ENCODE measurements around the gene KCTD17.

The KCTD17 gene

DNA sequence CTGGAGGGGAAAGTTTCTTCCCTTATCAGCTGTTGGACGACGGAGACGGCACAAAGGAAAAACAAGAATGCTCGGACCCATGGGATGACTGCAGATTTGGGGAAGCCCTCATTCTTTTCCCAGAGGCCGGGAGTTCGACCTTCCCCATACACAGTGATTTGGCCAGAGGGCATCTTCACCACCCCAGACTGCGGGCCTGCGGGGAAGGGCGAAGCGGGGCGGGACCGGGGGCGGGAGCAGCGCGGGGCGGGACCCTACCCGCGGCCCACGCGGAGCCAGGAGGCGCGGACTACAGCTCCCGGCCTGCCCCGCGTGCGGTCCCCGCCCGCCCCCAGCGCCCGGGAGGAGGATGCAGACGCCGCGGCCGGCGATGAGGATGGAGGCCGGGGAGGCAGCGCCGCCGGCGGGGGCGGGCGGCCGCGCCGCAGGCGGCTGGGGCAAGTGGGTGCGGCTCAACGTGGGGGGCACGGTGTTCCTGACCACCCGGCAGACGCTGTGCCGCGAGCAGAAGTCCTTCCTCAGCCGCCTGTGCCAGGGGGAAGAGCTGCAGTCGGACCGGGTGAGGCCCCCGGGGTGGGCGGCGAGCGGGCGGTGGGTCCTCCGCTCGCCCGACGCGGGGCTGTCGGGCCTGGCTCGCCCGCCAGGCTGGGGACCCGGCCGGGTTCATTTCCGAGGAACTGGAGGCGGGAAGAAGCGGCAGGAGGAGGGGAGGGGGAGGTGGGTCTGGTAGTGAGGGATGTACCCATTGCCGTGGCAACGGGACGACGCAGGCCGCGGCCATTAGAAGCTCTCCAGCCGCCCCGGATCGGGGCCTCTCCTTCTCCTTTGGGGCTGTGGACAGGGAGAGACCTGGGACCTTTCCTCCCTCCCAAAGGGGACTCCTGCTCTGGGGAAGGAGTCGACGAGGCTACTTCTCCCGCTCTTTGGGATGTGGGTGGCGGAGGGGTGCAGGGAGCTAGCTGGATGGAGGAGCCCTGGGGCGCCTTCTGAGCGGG is at the start of gene KCTD17:
Gene KCTD17, plus strand, starts transcription at position 352 of the 995 bp plus-strand sequence. Its CDS starts 19 bp downstream, at position 371.
- DNase-seq = peak; percentile 76 to 78

DNA sequence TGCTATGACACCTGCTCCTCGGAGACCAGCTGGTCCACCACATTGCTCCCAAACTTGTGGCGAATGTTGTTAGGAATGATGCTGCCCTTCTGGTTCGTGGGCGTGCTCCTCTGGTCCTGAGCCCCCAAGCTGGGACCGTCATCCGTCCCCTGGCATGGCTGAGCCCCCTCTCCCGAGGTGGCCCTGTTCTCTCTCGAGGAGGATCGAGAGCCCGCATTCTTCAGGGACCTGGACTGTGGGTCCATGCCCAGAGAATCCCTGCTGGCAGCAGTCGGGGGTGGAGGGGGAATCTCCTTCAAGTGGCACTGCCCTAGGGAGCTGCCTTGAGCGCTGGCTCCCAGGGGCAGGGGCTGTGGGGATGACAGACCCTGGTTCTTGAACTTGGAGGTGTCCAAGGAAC is 49.7 kb upstream of the KCTD17 start:
- DNase-seq = no peak

DNA sequence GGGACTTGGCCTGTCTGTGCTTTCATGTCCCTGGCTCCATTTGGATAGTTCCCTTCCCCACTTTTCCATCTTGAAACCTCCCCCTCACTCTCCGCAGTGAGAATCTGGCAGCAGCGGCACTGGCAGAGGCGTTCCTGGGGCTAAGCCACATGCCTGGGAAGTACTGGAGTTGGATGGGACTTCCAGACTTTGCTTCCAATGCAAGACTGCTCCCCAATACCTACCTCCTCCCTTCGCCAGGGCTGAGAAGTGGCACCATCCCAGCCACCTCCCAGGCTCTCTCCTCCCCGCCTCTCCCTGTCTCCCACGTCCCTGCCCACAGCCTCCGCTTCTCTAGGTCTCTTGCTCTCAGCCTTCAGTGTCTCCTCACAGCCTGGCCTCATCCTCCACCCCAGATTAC is 48.9 kb upstream of the KCTD17 start:
- DNase-seq = no peak

DNA sequence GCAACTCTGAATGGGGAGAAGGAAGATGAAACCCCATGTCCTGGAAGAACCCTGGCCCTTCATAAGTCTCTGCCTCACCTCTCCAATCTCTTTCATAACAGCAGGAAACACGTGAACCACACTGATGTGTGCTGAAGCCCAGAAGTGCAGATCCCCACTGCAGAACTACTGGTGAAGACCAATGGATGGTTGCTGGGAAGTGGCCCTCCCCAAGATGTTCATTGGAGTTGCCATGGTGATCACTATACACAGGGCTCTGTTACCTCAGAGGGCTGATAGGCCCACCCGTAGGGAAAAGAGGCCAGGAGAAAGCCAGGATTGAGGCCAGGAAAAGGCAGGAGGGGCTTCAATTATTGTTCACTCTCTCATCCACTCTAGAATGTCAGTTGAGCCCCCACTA is 43.9 kb upstream of the KCTD17 start:
- DNase-seq = no peak

GRCh38 chr22:37008365-37008764 is 43.2 kb upstream of the KCTD17 start:
- DNase-seq = no peak

- no peak for DNase-seq
These were observed 42.1 kb upstream of the KCTD17 start for GRCh38 chr22:37009490-37009889.

DNA sequence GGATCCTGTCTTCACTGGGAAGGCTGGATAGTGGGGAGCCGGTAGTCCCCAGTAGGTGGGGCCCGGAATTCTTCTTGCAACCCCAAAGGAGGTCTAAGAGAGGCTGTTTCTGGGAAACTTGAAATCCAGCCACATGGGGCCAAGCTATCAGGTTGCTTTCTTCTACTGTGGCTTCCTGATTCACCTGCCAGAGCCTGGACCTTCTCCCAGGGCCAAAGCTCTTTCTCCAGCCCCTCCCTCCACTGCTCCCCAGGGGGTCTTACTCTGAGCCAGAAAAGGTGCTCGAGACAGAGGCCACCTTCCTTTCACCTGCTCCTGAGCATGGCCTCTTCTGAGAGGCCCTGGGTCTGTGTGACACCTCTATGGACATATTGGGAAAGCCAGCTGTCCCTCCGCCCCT is 41.4 kb upstream of the KCTD17 start:
- DNase-seq = no peak

- no peak for DNase-seq
These were observed 40.6 kb upstream of the KCTD17 start for GRCh38 chr22:37010976-37011375.

- DNase-seq = no peak
These were observed 40.1 kb upstream of the KCTD17 start for GRCh38 chr22:37011472-37011871.

GRCh38 chr22:37012262-37012904 is 39.2 kb upstream of the KCTD17 start:
- DNase-seq = no peak

- no peak for DNase-seq
These were observed 38.6 kb upstream of the KCTD17 start for GRCh38 chr22:37012956-37013355.

DNA sequence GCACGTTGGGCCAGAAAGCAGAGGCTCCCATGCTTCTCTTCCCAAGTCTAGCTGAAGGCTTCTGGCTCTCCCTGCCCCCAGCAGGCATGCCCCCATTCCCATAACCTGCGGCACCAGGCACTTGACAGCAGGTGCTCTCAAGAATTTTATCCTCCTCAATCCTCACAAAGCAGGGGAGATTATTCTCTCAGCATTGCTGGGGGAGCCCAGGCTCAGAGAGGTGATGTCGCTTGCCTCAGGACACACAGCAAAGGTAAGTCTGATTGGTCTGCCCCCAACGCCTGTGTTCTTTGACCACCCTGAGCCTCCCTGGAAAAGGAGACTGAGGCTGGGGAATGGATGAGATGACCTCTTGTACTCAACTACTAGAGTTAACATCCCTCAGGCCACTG is 37.1 kb upstream of the KCTD17 start:
- DNase-seq = no peak

- no peak for DNase-seq
These were observed 36.5 kb upstream of the KCTD17 start for GRCh38 chr22:37014835-37015586.

GRCh38 chr22:37015587-37015878 is 36.0 kb upstream of the KCTD17 start:
- no peak for DNase-seq

GRCh38 chr22:37016134-37016910 is 35.2 kb upstream of the KCTD17 start:
- DNase-seq = no peak

DNA sequence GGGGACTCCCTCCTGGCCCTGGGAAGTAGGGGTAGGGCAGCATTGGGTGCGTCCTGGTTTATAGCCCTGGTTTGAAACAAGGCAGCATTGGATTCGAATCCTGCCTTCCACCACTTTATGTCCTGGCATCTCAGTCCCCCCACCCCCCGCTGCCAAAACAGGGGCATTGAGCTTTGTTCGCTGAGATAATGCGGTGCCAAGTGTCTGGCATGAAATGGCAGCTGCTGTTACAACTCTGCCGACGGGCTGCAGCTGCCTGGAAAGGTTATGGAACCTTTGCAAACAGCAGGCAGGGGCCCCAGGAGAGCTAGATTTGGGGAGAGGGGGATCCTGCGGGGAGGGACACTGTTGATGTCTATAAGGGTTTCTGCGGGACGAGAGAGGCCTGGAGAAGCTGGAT is 34.2 kb upstream of the KCTD17 start:
- no peak for DNase-seq

GRCh38 chr22:37018086-37018814 is 33.3 kb upstream of the KCTD17 start:
- DNase-seq = no peak

DNA sequence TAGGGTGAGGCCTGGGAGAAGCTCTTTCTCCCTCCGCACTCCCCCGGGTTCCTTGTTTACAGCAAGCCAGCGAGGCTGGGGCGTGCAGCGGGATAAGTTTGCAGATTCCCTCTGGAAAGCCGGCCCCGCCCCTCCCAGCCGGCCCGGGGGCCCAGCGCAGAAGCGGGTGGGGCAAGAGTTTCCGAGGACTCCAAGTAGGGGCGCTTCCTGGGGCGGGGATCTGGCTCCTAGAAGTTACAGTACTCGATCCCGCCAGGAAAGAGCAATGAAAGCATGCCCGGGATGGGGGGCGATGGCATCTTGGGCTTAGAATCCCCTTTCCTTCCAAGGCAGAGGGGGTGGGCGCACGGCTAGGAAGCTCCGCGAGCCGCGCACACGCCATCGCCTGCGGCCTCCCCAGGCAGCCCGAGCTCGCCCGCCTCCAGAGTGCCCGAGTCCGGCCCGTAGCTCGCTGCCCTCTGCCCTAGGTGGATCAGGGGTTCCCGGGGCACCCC is 32.7 kb upstream of the KCTD17 start:
- no peak for DNase-seq

DNA sequence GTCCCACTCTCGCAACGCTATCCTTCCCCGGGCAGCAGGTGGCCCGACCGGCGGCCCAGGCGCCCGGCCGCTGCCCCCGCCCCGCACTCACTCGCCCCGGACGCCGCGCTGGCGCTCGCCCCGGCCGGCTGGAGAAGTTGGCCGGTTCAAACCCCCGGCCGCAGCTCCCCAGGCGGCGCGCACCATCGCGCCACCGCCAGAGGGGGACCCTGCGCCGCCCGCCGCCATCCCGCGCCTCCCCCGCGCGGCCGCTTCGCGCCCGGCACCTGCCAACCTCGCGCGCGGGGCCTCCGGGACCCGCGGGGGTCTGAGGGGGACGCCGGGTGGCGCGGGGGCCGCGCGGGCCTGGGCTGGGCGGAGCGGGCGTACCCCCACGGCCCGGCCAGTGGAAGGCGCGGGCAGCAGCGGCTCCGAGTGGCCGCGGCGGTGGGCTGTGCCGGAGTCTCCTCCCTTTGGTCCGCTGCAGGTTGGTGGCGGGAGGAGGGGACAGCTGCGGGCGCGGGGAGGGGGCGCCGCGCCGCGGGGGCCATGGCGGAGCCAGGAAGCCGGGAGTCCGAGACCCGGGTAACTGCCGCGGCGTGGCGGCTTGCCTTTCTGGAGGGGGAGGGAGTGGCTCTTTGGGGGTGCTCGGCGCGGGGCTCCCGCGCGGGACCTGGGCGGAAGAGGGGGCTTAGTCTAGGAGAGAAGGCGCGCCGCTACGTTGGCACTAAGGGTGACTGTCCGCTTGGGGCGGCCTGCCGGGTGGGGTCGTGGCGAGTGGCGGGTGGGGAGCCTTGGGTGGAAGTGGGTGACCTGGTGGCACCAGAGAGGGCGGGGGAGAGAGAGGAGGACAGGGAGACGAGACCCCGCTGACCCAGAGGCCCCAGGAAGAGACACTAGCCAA is 32.0 kb upstream of the KCTD17 start, which contains the start of the genes MPST and TST:
Gene MPST, plus strand, starts transcription at position 434 of the 883 bp plus-strand sequence. Its CDS starts 95 bp downstream, at position 529.
Gene TST, minus strand, starts transcription at position 139 of the 883 bp plus-strand sequence. CDS start 715 bp downstream, outside the sequence.
- DNase-seq = peak; percentile 15

- no peak for DNase-seq
These were observed 31.4 kb upstream of the KCTD17 start for GRCh38 chr22:37020192-37020479.

GRCh38 chr22:37021041-37021440 is 30.5 kb upstream of the KCTD17 start:
- DNase-seq = no peak

Measured in activated CD4-positive, alpha-beta T cell treated with anti-CD3 and anti-CD28 coated beads for 4 hours (primary cell).